K562 (cell line): ENCODE data around the gene LRP2BP. TPM values are rescaled to one million over a fixed set of nuclear protein-coding genes. Genes with fewer than 3 reads are reported as not detected.

Source experiments
- BCOR ChIP-seq: fragments of 450-650 bp; IDR thresholded peaks from 2 replicates; pipeline ENCODE4 v1.6.1; 2016
- CCNT2 ChIP-seq: IDR thresholded peaks from 2 replicates; pipeline ENCODE4 v1.6.1; 2011; ENCODE audit warnings: borderline replicate concordance, low read depth, mild to moderate bottlenecking, moderate library complexity, mixed read lengths, low read length; ENCODE audit not compliant: insufficient read length; ENCODE audit errors: extremely low read depth
- DMBX1 ChIP-seq: fragments of 250-450 bp; sonication (Bioruptor Pico); IDR thresholded peaks from 2 replicates; pipeline ENCODE4 v1.8.0; 2022; ENCODE audit warnings: inconsistent platforms, mild to moderate bottlenecking, moderate library complexity, borderline replicate concordance
- EP300 ChIP-seq: IDR thresholded peaks from 2 replicates; pipeline ENCODE4 v1.6.1; 2012; ENCODE audit warnings: low read length, improper control_type of control experiment
- FOXA1 ChIP-seq: fragments of 450-650 bp; IDR thresholded peaks from 2 replicates; pipeline ENCODE4 v1.6.1; 2016; ENCODE audit warnings: mild to moderate bottlenecking, borderline replicate concordance
- MEF2D ChIP-seq: conservative IDR thresholded peaks from 2 replicates; pipeline ENCODE4 v1.6.1; 2016; ENCODE audit warnings: low read depth, missing genetic modification characterization, missing compliant biosample characterization
- PCBP1 ChIP-seq: fragments of 200-400 bp; formaldehyde crosslinking; IDR thresholded peaks from 2 replicates; pipeline ENCODE4 v1.6.1; 2018; ENCODE audit warnings: mild to moderate bottlenecking, low read depth, low read length; ENCODE audit not compliant: poor library complexity, severe bottlenecking
- RCOR1 ChIP-seq, 2 experiments: IDR thresholded peaks; 2 replicates each; pipeline ENCODE4 v1.6.1; 2012; ENCODE audit warnings: low read depth in 2 of 2, low read length in 2 of 2, borderline replicate concordance in 1 of 2, improper control_type of control experiment in 1 of 2
- TCF3 ChIP-seq: sonication (generic); formaldehyde crosslinking; IDR thresholded peaks from 2 replicates; pipeline ENCODE4 v1.4.0; 2020; ENCODE audit warnings: mild to moderate bottlenecking, missing genetic modification reagents
- XRCC3 ChIP-seq: fragments of 450-650 bp; IDR thresholded peaks from 2 replicates; pipeline ENCODE4 v1.6.1; 2017; ENCODE audit warnings: mild to moderate bottlenecking, moderate library complexity
- YY1 ChIP-seq, 3 experiments: IDR thresholded peaks; 2 replicates each; pipeline ENCODE4 v1.6.1; 2011; ENCODE audit warnings: low read length in 2 of 3, mild to moderate bottlenecking in 2 of 3, moderate library complexity in 2 of 3, borderline replicate concordance in 1 of 3, control low read depth in 1 of 3, low read depth in 1 of 3; ENCODE audit not compliant: insufficient read depth in 3 of 3, insufficient replicate concordance in 2 of 3, control insufficient read depth in 1 of 3, insufficient read length in 1 of 3; ENCODE audit errors: extremely low read depth in 1 of 3
- ZNF232 ChIP-seq: sonication (generic); formaldehyde crosslinking; IDR thresholded peaks from 2 replicates; pipeline ENCODE4 v1.8.0; 2022; ENCODE audit warnings: mild to moderate bottlenecking, missing genetic modification reagents
- polyA plus RNA-seq, 8 experiments: library from polyadenylated mRNA; depleted of rRNA in 4 of 8; stranded (reverse) in 5 of 8; unstranded in 3 of 8; fragments of >200 nt; fragmentation: Nextera tagmentation in 2 of 8; fragmentation: Illumina TruSeq in 1 of 8; extraction: Ambion mirVana in 2 of 8; extraction: Trizol in 1 of 8; gene quantifications; 2 replicates each; pipeline versions ENCODE4 v1.2.1 to v1.2.3, GENCODE V29; 2011 to 2014; ENCODE audit warnings: inconsistent platforms in 1 of 8, missing spikeins in 1 of 8
- total RNA-seq, 7 experiments: library from RNA; depleted of rRNA in 6 of 7; stranded (reverse); fragments of >200 nt in 6 of 7; fragmentation: Illumina TruSeq in 2 of 7; extraction: Trizol in 2 of 7; gene quantifications; 2 replicates each; pipeline versions ENCODE4 v1.2.1 to v1.2.3, GENCODE V29; 2011 to 2021; ENCODE audit warnings: low replicate concordance in 1 of 7
- TF ChIP-seq, protein P1 (sequence below): fragments of 200-600 bp; sonication (generic); IDR thresholded peaks from one replicate; pipeline ENCODE4 v1.6.1; 2012; ENCODE audit warnings: mild to moderate bottlenecking, low read depth, low read length, inconsistent platforms
- TF ChIP-seq, protein P2 (sequence below), 2 experiments: fragments of 450-650 bp; conservative IDR thresholded peaks; 2 replicates each; pipeline ENCODE4 v1.6.1; 2017; ENCODE audit warnings: mild to moderate bottlenecking in 2 of 2, moderate library complexity in 2 of 2

LRP2BP gene
- total and polyA plus RNA-seq, 9 of the 15 experiments (the other 6 are each of a cell fraction or from before 2014, with no cell fraction given): 0.42 to 2.1 (median 0.62) TPM

DNA sequence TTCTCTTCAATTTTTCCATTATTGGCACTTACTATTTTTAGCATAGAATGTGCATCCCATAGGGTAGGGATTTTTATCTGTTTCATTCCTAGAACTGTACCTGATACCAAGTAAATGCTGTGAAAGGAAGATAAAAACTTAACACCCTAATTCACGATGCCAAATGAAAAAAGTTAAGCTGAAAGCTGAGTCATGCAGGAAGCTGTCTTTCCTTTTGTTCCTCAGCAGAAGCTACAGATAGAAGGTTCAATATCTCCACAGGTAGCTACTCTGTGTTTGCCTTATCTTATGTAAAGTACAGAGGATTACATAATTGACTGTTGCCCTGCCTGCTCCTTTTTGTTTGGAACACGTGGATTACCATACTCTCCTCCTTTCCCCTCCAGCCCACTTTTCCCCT lies 77.0 kb downstream of the LRP2BP start (continued):
- TF ChIP-seq, protein P1, sequence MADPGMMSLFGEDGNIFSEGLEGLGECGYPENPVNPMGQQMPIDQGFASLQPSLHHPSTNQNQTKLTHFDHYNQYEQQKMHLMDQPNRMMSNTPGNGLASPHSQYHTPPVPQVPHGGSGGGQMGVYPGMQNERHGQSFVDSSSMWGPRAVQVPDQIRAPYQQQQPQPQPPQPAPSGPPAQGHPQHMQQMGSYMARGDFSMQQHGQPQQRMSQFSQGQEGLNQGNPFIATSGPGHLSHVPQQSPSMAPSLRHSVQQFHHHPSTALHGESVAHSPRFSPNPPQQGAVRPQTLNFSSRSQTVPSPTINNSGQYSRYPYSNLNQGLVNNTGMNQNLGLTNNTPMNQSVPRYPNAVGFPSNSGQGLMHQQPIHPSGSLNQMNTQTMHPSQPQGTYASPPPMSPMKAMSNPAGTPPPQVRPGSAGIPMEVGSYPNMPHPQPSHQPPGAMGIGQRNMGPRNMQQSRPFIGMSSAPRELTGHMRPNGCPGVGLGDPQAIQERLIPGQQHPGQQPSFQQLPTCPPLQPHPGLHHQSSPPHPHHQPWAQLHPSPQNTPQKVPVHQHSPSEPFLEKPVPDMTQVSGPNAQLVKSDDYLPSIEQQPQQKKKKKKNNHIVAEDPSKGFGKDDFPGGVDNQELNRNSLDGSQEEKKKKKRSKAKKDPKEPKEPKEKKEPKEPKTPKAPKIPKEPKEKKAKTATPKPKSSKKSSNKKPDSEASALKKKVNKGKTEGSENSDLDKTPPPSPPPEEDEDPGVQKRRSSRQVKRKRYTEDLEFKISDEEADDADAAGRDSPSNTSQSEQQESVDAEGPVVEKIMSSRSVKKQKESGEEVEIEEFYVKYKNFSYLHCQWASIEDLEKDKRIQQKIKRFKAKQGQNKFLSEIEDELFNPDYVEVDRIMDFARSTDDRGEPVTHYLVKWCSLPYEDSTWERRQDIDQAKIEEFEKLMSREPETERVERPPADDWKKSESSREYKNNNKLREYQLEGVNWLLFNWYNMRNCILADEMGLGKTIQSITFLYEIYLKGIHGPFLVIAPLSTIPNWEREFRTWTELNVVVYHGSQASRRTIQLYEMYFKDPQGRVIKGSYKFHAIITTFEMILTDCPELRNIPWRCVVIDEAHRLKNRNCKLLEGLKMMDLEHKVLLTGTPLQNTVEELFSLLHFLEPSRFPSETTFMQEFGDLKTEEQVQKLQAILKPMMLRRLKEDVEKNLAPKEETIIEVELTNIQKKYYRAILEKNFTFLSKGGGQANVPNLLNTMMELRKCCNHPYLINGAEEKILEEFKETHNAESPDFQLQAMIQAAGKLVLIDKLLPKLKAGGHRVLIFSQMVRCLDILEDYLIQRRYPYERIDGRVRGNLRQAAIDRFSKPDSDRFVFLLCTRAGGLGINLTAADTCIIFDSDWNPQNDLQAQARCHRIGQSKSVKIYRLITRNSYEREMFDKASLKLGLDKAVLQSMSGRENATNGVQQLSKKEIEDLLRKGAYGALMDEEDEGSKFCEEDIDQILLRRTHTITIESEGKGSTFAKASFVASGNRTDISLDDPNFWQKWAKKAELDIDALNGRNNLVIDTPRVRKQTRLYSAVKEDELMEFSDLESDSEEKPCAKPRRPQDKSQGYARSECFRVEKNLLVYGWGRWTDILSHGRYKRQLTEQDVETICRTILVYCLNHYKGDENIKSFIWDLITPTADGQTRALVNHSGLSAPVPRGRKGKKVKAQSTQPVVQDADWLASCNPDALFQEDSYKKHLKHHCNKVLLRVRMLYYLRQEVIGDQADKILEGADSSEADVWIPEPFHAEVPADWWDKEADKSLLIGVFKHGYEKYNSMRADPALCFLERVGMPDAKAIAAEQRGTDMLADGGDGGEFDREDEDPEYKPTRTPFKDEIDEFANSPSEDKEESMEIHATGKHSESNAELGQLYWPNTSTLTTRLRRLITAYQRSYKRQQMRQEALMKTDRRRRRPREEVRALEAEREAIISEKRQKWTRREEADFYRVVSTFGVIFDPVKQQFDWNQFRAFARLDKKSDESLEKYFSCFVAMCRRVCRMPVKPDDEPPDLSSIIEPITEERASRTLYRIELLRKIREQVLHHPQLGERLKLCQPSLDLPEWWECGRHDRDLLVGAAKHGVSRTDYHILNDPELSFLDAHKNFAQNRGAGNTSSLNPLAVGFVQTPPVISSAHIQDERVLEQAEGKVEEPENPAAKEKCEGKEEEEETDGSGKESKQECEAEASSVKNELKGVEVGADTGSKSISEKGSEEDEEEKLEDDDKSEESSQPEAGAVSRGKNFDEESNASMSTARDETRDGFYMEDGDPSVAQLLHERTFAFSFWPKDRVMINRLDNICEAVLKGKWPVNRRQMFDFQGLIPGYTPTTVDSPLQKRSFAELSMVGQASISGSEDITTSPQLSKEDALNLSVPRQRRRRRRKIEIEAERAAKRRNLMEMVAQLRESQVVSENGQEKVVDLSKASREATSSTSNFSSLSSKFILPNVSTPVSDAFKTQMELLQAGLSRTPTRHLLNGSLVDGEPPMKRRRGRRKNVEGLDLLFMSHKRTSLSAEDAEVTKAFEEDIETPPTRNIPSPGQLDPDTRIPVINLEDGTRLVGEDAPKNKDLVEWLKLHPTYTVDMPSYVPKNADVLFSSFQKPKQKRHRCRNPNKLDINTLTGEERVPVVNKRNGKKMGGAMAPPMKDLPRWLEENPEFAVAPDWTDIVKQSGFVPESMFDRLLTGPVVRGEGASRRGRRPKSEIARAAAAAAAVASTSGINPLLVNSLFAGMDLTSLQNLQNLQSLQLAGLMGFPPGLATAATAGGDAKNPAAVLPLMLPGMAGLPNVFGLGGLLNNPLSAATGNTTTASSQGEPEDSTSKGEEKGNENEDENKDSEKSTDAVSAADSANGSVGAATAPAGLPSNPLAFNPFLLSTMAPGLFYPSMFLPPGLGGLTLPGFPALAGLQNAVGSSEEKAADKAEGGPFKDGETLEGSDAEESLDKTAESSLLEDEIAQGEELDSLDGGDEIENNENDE: no peak
- TF ChIP-seq, protein P2, sequence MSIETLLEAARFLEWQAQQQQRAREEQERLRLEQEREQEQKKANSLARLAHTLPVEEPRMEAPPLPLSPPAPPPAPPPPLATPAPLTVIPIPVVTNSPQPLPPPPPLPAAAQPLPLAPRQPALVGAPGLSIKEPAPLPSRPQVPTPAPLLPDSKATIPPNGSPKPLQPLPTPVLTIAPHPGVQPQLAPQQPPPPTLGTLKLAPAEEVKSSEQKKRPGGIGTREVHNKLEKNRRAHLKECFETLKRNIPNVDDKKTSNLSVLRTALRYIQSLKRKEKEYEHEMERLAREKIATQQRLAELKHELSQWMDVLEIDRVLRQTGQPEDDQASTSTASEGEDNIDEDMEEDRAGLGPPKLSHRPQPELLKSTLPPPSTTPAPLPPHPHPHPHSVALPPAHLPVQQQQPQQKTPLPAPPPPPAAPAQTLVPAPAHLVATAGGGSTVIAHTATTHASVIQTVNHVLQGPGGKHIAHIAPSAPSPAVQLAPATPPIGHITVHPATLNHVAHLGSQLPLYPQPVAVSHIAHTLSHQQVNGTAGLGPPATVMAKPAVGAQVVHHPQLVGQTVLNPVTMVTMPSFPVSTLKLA (conservative IDR thresholded peaks at IDR 0.05): peak in 1 of 2 experiments; percentile 63; a peak in 2 of 4 replicates
- TF ChIP-seq BCOR (no peak; the same call in 1 of the 2 replicates), XRCC3 (no peak), RCOR1 (IDR thresholded peaks at IDR 0.05; ENCODE audit: borderline replicate concordance in 1 of 2, low read depth in 2 of 2, low read length in 2 of 2) (peak in 1 of 2 experiments; percentile 71; a peak in 2 of 4 replicates), YY1 (IDR thresholded peaks at IDR 0.05; ENCODE audit: borderline replicate concordance in 1 of 3, control insufficient read depth in 1 of 3, extremely low read depth in 1 of 3, insufficient read depth in 3 of 3, insufficient read length in 1 of 3, insufficient replicate concordance in 2 of 3, low read depth in 1 of 3, low read length in 2 of 3) (no peak), DMBX1 (CRISPR knock-in tag) (no peak), ZNF232 (CRISPR knock-in tag) (no peak), PCBP1 (no peak), MEF2D (tag) (peak; percentile 81; the same call in 1 of the 2 replicates), EP300 (peak; percentile 86), TCF3 (CRISPR knock-in tag) (peak; percentile 78), CCNT2 (peak; percentile 82), FOXA1 (no peak)
